Measurements from ENCODE around the gene EFNB2.

GRCh38 chr13:106565127-106565775 lies 29.8 kb upstream of the EFNB2 start:
- no peak for TF ChIP-seq CTCF (IDR thresholded peaks at IDR 0.05)
- no peak for TF ChIP-seq EP300 (IDR thresholded peaks at IDR 0.05)
- TF ChIP-seq POLR2A (IDR thresholded peaks at IDR 0.05): no peak

Measured in ovary (tissue), 3 donors.